22Rv1 (cell line): ENCODE results near the gene CNTNAP2.

ENCODE experiments used
- H3K27ac ChIP-seq: fragments of 450-650 bp; 2 replicates; pipeline ENCODE4 v1.5.1; 2017
- CTCF ChIP-seq: fragments of 450-650 bp; IDR thresholded peaks from 2 replicates; pipeline ENCODE4 v1.5.1; 2017; ENCODE audit warnings: mild to moderate bottlenecking
- ZFX ChIP-seq: fragments of 450-650 bp; IDR thresholded peaks from 2 replicates; pipeline ENCODE4 v1.6.1; 2017; ENCODE audit warnings: antibody characterized with exemption, borderline replicate concordance

Gene CNTNAP2

DNA sequence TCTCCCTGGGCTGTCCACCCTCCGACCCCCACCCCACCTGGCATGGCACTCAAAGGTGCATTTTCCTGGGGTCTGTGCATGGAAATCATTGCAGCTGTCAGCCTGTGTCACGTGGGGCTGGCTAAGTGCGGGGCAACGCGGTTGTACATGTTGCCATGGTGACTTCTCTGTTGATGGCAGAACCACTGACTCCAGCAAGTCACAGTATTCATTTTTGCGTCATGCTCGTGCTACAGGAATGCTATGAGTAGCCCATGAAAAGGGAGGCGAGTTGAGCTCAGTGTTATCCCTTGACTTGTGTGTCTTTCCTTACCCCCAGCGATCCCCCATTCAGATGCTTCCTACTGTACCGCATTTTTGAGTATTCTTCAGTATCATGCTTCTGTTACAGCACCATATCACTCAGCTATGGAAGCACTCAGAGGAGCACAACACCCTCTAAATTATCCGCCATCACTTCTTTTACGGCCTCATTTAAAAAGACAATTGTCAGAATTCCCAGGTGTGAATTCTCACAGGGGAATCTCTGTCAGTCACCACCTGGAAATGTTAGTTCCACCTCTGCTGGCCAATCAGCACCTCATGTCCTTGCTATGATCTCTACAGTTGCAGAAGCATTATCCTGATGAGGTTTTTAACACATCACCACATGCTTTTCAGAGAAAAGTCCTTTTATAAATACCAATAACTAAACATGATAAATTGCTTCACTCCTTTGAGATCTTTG, 2279.6 kb downstream of the CNTNAP2 start:
- H3K27ac ChIP-seq, result no peak overlapping the region
- TF ChIP-seq CTCF (no peak), ZFX (no peak)

DNA sequence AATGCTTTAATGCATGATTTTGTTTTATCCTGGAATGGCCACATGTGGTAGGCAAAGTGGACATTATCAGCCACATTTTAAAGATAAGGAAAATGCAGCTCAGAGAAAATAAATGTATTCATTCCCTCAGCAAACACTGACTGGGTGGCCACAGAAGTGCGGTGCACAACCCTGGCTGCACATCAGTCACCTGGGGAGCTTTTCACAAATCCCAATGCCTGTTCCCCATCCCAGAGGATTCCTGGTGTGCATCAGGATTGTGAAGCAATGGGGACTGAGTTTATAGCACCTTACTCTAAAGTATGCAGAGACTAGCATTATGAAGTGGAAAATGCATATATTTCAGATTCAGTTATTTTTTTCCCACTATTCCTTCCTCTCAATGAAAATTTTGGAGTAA, 2280.5 kb downstream of the CNTNAP2 start:
- no peak overlapping the region for H3K27ac ChIP-seq
- no peak for TF ChIP-seq ZFX
- TF ChIP-seq CTCF, result no peak

- no peak overlapping the region for H3K27ac ChIP-seq
- no peak for TF ChIP-seq CTCF
- no peak for TF ChIP-seq ZFX
Measured at GRCh38 chr7:148397551-148397950, 2280.9 kb downstream of the CNTNAP2 start.

DNA sequence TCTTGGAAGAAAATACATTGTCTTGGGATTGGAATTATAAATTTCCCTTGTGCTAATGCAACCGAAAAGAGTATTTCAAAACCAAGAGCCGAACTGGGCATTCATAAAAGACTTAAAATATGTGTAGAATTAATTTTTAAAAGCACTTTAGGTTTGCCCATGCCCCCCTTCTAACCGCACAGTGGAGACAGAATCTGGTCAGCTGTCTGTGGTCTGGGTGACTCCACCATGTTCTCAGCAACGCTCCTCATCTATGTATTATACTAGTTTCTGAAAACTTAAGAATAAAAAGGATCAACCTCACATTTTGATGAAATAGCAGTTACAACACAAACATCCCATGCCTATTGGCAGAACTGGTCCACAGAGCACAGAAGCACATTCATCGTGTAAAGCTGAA, 2281.4 kb downstream of the CNTNAP2 start:
- no peak overlapping the region for H3K27ac ChIP-seq
- TF ChIP-seq ZFX (no peak), CTCF (no peak)

- no peak overlapping the region for H3K27ac ChIP-seq
Measured at GRCh38 chr7:148398844-148399365, 2282.3 kb downstream of the CNTNAP2 start.

GRCh38 chr7:148400101-148400500, 2283.5 kb downstream of the CNTNAP2 start:
- no peak overlapping the region for H3K27ac ChIP-seq
- no peak for TF ChIP-seq CTCF
- no peak for TF ChIP-seq ZFX

More at GRCh38 chr7:148398844-148399365, 2282.3 kb downstream of the CNTNAP2 start:
- TF ChIP-seq ZFX (no peak), CTCF (no peak)

DNA sequence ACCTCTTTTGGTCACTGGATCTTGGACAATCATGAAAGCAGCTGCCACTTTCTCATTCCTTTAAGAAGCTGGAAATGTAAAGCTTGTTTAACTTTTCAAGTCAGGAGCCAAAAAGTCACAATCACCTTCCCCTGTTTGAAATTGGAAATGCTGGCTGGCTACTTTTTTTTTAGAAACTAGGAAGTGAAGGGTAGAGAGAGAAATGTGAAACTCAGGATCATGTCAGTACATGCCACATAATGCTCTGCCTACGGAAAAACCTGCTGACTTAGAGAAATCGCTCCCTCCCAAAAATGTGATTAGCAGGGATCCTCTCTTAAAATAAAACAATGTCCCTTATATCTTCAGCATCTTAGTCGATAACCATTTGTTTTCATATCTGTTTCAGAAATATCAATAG, 2285.6 kb downstream of the CNTNAP2 start:
- no peak for TF ChIP-seq CTCF
- TF ChIP-seq ZFX, result no peak
- H3K27ac ChIP-seq, result no peak overlapping the region
